Measurements from ENCODE around the gene APBB1IP.

DNA sequence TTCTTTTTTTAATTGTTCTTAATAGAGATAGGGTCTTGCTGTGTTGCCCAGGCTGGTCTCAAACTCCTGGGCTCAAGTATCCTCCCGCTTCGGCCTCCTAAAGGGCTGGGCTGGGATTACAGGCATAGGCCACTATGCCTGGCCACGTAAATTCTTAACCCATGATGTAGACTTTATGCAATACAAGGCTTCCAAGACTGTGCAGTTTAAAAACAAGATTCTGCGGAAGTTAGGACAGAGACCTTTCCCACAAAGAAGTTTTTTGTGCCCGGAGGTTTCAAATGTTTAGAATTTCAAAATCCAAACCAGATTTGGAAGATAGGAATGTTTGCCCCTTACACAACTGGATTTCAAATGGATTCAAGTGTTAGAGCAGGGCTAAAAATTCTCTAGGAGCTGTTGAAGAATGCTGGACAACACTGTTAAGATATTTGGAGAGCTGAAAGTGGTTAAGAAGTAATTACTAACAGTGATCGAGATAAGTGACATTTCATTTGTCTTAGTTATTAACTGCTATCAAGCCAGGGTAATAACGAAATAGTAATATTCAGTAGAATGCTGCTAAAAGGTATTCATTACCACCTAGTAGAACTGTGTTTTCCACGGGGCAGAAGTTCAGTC, 7.4 kb downstream of the APBB1IP start:
- TF ChIP-seq CTCF (IDR thresholded peaks at IDR 0.05; ENCODE audit: extremely low read depth in 1 of 2, insufficient read depth in 1 of 2, low read depth in 1 of 2, low read length in 2 of 2) (no peak), GATA2 (IDR thresholded peaks at IDR 0.05; ENCODE audit: insufficient read depth, insufficient read length, low read depth, low read length) (no peak), POLR2A (IDR thresholded peaks at IDR 0.05; ENCODE audit: low read depth, low read length) (no peak)
